Upper lobe of left lung (tissue), 6 donors: ENCODE measurements around the gene SLC19A3. TPM values are rescaled to one million over a fixed set of nuclear protein-coding genes. Genes with fewer than 3 reads are reported as not detected.
"Not testable (repeated sequence)": the region's sequence is repeated elsewhere in the genome, so short reads cannot be mapped to it uniquely, and the experiment has no call there.

Experiments
- ATAC-seq, 2 donors: fragments of 200-7000 bp; cut with Tn5 transposase; one replicate each; pipeline ENCODE4 v1.9.1; 2022; ENCODE audit warnings: mild to moderate bottlenecking in 2 of 2, moderate library complexity in 2 of 2; ENCODE audit not compliant: low FRiP score in 2 of 2
- DNase-seq, 2 donors: peaks; one replicate each; pipeline ENCODE4 v3.0.0-alpha.2; 2019 to 2020
- H3K27ac ChIP-seq, 4 donors: fragments of 200-600 bp; sonication (generic); one replicate each; pipeline ENCODE4 v1.5.1; 2016 to 2019
- H3K27me3 ChIP-seq, 4 donors: fragments of 200-600 bp; sonication (generic); one replicate each; pipeline ENCODE4 v1.5.1; 2017 to 2019
- H3K36me3 ChIP-seq, 4 donors: fragments of 200-600 bp; sonication (generic); one replicate each; pipeline ENCODE4 v1.5.1; 2016 to 2019
- H3K4me1 ChIP-seq, 4 donors: fragments of 200-600 bp; sonication (generic); one replicate each; pipeline ENCODE4 v1.5.1; 2018 to 2019
- H3K4me3 ChIP-seq, 4 donors: fragments of 200-600 bp; sonication (generic); one replicate each; pipeline ENCODE4 v1.5.1; 2017 to 2019; ENCODE audit warnings: mild to moderate bottlenecking in 2 of 4, moderate library complexity in 1 of 4
- H3K9me3 ChIP-seq, 4 donors: fragments of 200-600 bp; sonication (generic); one replicate each; pipeline ENCODE4 v1.5.1; 2018 to 2019
- EP300 ChIP-seq, 4 donors: sonication (generic); formaldehyde crosslinking; IDR thresholded peaks; one replicate each; pipeline ENCODE4 v1.5.1; 2017; ENCODE audit warnings: antibody characterized with exemption in 4 of 4, control low read depth in 2 of 4
- POLR2A ChIP-seq, 4 donors: fragments of 450-650 bp; IDR thresholded peaks; one replicate each; pipeline ENCODE4 v1.5.1; 2016 to 2017; ENCODE audit warnings: antibody characterized with exemption in 4 of 4, mild to moderate bottlenecking in 2 of 4
- POLR2AphosphoS5 ChIP-seq, 2 donors: sonication (generic); formaldehyde crosslinking; IDR thresholded peaks; one replicate each; pipeline ENCODE4 v1.5.1; 2017; ENCODE audit warnings: antibody characterized with exemption in 2 of 2
- WGBS, 2 donors: methylation state at CpG; one replicate each; pipeline ENCODE4 v1.1.5; 2017 to 2018; 5-methylcytosine and 5-hydroxymethylcytosine counted together
- total RNA-seq, 6 donors: library from RNA; depleted of rRNA in 4 of 6; stranded (reverse); fragments of >200 nt in 4 of 6; gene quantifications; one replicate each; pipeline versions ENCODE4 v1.1.0 to v1.2.1, GENCODE V29; 2016 to 2021
- TF ChIP-seq, protein P1 (sequence below), 6 experiments: fragments of 450-650 bp in 4 of 6; fragments of 200-600 bp in 2 of 6; sonication (generic) in 2 of 6; IDR thresholded peaks; one replicate each; pipeline ENCODE4 v1.5.1; 2016 to 2019; ENCODE audit warnings: antibody characterized with exemption in 6 of 6
- donor health status: DM: no; HTN: no; CAD: no; lungs with moderate emphysema.
- donor health status: DM: no; HTN: yes; CAD: no; lungs with severe emphysema.

The SLC19A3 gene
- total RNA-seq, 6 donors from 2014 or later = 12.6 to 53.4 (median 32.1) TPM

- Histone ChIP-seq H3K27ac (no peak overlapping the region), H3K4me3 (no peak overlapping the region), H3K9me3 (no peaks in the 10 kb centered on the region), H3K4me1 (no peaks in the 10 kb centered on the region), H3K36me3 (peaks cover 0 to 3% (median 0%) of the 10 kb centered on the region in 4 donors), H3K27me3 (no peaks in the 10 kb centered on the region)
- ATAC-seq (peak in 1 of 2 donors; percentile 73), DNase-seq (peak in 1 of 2 donors; percentile 66)
- WGBS, 2 donors = 63 to 65% methylated on average over 5 of the region's 5 CpGs
- TF ChIP-seq EP300 (IDR thresholded peaks at IDR 0.05) (no peak), POLR2AphosphoS5 (IDR thresholded peaks at IDR 0.05) (no peak), POLR2A (IDR thresholded peaks at IDR 0.05) (no peak)
- TF ChIP-seq, protein P1, sequence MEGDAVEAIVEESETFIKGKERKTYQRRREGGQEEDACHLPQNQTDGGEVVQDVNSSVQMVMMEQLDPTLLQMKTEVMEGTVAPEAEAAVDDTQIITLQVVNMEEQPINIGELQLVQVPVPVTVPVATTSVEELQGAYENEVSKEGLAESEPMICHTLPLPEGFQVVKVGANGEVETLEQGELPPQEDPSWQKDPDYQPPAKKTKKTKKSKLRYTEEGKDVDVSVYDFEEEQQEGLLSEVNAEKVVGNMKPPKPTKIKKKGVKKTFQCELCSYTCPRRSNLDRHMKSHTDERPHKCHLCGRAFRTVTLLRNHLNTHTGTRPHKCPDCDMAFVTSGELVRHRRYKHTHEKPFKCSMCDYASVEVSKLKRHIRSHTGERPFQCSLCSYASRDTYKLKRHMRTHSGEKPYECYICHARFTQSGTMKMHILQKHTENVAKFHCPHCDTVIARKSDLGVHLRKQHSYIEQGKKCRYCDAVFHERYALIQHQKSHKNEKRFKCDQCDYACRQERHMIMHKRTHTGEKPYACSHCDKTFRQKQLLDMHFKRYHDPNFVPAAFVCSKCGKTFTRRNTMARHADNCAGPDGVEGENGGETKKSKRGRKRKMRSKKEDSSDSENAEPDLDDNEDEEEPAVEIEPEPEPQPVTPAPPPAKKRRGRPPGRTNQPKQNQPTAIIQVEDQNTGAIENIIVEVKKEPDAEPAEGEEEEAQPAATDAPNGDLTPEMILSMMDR (IDR thresholded peaks at IDR 0.05) = no peak
These were observed 33.6 kb downstream of the SLC19A3 start for GRCh38 chr2:227684258-227684657.

DNA sequence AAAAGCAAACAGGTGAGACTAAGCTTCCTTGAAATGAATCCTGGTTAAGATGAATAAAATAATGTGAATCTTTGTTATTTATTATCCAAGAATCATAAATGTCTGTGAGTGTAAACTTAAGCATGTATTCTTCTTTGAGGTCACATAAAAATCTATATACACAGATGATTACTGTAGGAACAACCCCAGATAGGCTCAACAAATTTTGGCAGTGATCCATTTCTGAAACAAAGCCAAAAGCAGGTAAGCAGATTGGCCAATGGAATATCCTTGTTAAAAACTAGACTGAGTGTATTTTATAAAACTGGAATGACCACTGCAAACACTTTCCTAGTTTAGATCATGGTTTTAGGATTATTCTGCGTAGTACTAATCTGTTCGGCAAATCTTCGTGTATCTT lies 39.9 kb downstream of the SLC19A3 start:
- ATAC-seq = no peak
- DNase-seq = no peak

GRCh38 chr2:227674485-227674884 lies 43.3 kb downstream of the SLC19A3 start:
- DNase-seq = no peak
- TF ChIP-seq POLR2AphosphoS5 (IDR thresholded peaks at IDR 0.05) (no peak), POLR2A (IDR thresholded peaks at IDR 0.05) (no peak), EP300 (IDR thresholded peaks at IDR 0.05) (peak in 1 of 4 donors; percentile 3)
- peak in 1 of 2 donors; percentile 38 for ATAC-seq
- Histone ChIP-seq H3K9me3 (no peaks in the 10 kb centered on the region), H3K27me3 (no peaks in the 10 kb centered on the region), H3K27ac (peak overlapping the region in 2 of 4 donors; percentile 42 to 50), H3K4me3 (no peak overlapping the region), H3K36me3 (no peaks in the 10 kb centered on the region), H3K4me1 (peaks cover 0 to 3% (median 1%) of the 10 kb centered on the region in 4 donors)
- 62 to 63% methylated on average over 5 of the region's 5 CpGs for WGBS, 2 donors

More for the DNA sequence above, 39.9 kb downstream of the SLC19A3 start:
- no peak overlapping the region for H3K27ac ChIP-seq
- H3K4me3 ChIP-seq = no peak overlapping the region
- no peak for TF ChIP-seq POLR2AphosphoS5 (IDR thresholded peaks at IDR 0.05)
- WGBS, 2 donors = 72 to 85% methylated on average over 3 of the region's 3 CpGs
- H3K4me1 ChIP-seq = peaks cover 0 to 3% (median 0%) of the 10 kb centered on the region in 4 donors
- H3K9me3 ChIP-seq = no peaks in the 10 kb centered on the region
- H3K27me3 ChIP-seq = no peaks in the 10 kb centered on the region
- H3K36me3 ChIP-seq = no peaks in the 10 kb centered on the region

- H3K27ac ChIP-seq = peak overlapping the region in 2 of 4 donors; percentile 11 to 31
- ATAC-seq = peak in 1 of 2 donors; percentile 39
- H3K27me3 ChIP-seq, H3K4me1 ChIP-seq, H3K4me3 ChIP-seq, H3K36me3 ChIP-seq, H3K9me3 ChIP-seq, DNase-seq: not testable (repeated sequence)
- 62 to 67% methylated on average over 5 of the region's 5 CpGs for WGBS, 2 donors
These were observed 44.2 kb downstream of the SLC19A3 start for GRCh38 chr2:227673620-227674019.

DNA sequence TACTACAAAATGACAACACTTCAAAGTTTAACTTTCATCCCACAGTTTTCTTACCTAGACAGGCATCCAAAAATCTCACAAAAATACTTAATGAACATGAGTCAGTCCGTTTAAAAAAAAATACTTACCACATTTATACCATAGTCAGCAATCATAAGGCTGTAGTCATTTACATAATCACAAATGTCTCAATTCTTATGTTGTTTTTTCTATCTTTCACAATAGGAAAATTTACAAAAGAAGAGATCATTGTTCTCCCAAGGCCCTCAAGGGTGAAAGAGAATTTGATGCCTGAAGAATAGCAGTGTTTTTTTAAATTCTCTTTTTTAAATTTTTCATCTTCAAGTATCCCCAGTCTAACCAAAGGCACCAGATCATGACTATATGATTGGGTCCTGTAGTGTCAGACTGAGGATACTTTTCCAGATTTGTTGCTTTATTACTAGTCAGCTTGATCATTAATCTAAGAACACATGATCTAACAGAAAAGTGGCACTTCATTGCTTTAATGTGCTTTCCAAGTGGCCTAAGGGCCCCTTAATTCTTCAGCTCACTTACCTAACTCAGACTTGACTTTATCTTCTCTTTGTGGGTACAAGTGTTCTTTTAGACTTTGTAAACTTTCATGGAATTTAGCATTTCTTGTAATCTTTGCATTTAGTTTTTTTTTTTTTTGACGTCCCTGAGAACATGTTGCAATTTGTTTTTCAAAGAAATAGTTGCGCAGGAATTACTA lies 46.5 kb downstream of the SLC19A3 start:
- Histone ChIP-seq H3K27ac (peak overlapping the region in 2 of 4 donors; percentile 18 to 53), H3K4me1 (peaks cover 0 to 3% (median 1%) of the 10 kb centered on the region in 4 donors), H3K4me3 (no peak overlapping the region), H3K9me3 (no peaks in the 10 kb centered on the region), H3K36me3 (no peaks in the 10 kb centered on the region), H3K27me3 (no peaks in the 10 kb centered on the region)
- TF ChIP-seq, protein P1 (IDR thresholded peaks at IDR 0.05) = no peak
- TF ChIP-seq POLR2AphosphoS5 (IDR thresholded peaks at IDR 0.05) (no peak), EP300 (IDR thresholded peaks at IDR 0.05) (peak in 1 of 4 donors; percentile 39), POLR2A (IDR thresholded peaks at IDR 0.05) (no peak)
- DNase-seq (no peak), ATAC-seq (peak in 1 of 2 donors; percentile 12)
- 48 to 53% methylated on average over 3 of the region's 3 CpGs for WGBS, 2 donors

GRCh38 chr2:227666631-227667170 lies 51.1 kb downstream of the SLC19A3 start, which contains the start of gene SCYGR5:
Gene SCYGR5, plus strand, starts transcription at chr2:227666804. Its CDS starts 0 bp downstream, at chr2:227666804.
- not testable (repeated sequence) for H3K9me3 ChIP-seq, H3K36me3 ChIP-seq, ATAC-seq, H3K27me3 ChIP-seq, H3K4me1 ChIP-seq, H3K4me3 ChIP-seq, H3K27ac ChIP-seq
- DNase-seq = peak in 1 of 2 donors; percentile 68
- 85 to 89% methylated on average over 5 to 10 of the region's 13 CpGs for WGBS, 2 donors
